ENCODE results near the gene C19orf47.

Gene C19orf47

DNA sequence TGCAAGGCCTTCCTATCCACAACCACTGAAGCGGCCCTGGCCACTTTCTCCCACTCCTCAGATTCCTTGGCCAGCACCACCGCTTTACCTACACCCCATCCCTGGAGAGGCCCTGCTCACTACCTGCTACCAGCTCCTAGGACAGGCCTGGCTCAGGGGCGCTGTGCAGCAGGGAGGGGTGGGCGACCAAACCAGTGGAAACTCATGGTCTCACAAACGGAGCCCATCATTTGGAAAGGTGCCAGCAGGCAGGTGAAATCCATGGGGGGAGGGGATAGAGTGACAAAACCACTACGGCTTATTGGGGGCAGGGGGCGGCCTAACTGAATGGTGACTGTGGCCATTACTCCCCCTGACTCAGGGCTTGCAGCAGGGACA is 27.6 kb downstream of the C19orf47 start:
- DNase-seq (ENCODE audit: low read depth in 2 of 2): no peak

GRCh38 chr19:40317338-40317737 is 30.9 kb downstream of the C19orf47 start:
- DNase-seq (ENCODE audit: low read depth in 2 of 2): no peak

- no peak for DNase-seq (ENCODE audit: low read depth in 2 of 2)
These were observed 32.3 kb downstream of the C19orf47 start for GRCh38 chr19:40315812-40316470.

- DNase-seq (ENCODE audit: low read depth in 2 of 2): no peak
These were observed 33.5 kb downstream of the C19orf47 start for GRCh38 chr19:40314656-40315055.

DNA sequence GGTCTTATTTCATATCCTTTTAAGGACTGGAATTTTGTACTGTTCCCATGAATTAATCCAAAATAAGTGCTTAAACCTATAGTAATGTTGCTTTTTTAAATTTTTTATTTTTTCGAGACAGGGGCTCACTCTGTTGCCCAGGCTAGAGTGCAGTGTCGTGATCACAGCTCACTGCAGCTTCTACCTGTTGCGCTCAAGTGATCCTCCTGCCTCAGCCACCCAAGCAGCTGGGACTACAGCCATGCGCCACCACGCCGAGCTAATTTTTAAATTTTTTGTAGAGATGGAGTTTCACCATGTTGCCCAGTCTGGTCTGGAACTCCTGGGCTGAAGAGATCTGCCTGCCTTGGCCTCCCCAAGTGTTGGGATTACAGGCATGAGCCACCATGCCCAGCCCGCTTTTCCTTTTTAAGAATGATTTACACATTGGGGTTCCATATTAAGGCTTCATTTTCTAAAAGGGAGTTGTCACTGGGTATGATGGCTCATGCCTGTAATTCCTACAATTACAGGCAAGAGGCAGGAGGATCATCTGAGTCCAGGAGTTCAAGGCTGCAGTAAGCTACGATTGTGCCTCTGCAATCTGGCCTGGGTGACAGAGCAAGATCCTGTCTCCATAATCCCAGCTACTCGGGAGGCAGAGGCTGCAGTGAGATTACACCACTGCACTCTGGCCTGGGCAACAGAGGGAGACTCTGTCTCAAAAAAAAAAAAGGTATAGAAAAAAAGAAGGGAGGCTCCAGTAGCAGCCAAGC is 34.8 kb downstream of the C19orf47 start:
- DNase-seq (ENCODE audit: low read depth in 2 of 2): no peak

DNA sequence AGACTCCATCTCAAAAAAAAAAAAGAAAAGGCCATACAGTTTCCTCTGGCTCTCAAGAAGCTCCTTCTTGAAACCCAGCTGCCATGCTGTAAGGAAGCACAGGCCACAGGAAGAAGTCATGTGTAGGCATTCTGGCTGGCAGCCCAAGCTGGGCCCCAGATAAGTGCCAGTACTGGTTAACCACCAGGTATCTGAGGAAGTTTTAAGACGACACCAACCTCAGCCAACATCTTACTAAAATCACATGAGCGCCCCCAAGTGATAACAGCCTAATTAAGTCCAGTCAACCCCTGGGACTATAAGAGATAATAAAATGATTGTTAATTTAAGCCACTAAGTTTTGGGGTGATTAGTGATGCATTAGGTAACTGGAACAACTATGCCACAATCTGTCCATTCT is 35.7 kb downstream of the C19orf47 start:
- DNase-seq (ENCODE audit: low read depth in 2 of 2): no peak

DNA sequence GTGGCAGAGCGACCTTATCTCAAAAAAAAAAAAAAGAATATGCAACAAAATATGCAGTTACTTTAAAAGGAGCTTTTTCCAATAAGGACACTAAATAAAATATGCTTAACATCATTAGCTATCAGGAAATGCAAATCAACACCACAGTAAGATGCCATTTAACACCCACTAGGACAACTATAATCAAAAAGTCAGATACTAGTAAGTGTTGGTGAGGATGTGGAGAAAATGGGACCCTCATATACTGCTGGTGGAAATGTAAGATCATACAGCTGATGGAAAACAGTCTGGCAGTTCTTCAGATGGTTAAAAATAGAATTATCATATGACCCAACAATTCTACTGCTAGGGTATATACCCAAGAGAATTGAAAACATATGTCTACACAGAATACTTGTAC is 38.5 kb downstream of the C19orf47 start:
- no peak for DNase-seq (ENCODE audit: low read depth in 2 of 2)

DNA sequence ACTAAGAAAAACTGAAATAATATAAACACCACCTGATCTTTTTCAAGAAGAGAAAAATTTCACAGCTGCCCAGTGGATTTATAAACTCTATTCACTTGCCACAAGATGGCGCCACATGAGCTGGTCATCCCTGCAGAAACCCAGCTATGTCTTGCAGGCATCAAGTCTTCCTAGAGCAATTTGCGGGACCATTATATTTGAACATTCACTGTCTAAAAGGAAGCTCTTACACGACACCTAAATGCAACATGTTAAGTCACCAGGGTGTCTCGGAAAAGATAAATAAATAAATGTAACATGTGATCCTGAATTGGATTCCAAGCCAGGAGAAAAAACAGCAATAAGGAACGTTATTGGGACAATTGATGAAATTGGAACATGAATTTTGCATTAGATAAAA is 42.8 kb downstream of the C19orf47 start:
- DNase-seq (ENCODE audit: low read depth in 2 of 2): peak; percentile 37 to 66

DNA sequence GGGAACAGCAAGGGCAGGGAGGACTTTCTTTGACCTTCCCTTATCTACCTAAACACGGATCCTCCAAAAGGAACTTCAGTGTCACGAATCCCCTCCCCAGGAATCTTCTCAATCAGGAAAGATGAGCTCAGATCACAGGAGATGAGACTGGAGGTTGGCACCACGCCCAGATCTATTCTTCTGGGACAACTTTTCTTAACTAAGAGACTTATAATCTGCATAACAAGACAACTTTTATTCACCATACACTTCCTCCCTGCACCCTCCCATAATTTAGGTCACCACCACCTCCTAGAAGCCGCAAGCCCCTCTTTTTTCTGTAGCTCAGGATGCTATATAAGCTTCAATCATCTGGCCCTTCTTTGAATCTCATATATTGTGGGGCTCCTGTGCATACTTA is 43.9 kb downstream of the C19orf47 start:
- DNase-seq (ENCODE audit: low read depth in 2 of 2): no peak

DNA sequence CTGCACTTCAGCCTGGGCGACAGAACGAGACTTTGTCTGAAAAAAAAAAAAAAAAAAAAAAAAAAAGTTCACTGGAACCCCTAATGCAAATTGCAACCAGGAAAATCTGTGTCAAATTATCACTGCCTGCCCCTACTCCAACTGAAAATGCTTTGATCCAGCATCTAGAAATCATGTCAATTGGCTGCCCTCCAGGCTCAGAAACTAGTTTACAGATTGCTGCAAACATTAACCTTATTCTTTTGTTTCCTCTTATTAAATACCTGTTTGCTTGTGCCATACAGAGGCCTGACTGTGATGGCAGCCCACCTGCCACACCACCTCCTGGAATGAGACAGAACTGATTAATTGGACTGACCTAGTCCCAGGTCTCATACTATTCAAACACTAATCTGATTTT is 44.4 kb downstream of the C19orf47 start:
- DNase-seq (ENCODE audit: low read depth in 2 of 2): no peak

DNA sequence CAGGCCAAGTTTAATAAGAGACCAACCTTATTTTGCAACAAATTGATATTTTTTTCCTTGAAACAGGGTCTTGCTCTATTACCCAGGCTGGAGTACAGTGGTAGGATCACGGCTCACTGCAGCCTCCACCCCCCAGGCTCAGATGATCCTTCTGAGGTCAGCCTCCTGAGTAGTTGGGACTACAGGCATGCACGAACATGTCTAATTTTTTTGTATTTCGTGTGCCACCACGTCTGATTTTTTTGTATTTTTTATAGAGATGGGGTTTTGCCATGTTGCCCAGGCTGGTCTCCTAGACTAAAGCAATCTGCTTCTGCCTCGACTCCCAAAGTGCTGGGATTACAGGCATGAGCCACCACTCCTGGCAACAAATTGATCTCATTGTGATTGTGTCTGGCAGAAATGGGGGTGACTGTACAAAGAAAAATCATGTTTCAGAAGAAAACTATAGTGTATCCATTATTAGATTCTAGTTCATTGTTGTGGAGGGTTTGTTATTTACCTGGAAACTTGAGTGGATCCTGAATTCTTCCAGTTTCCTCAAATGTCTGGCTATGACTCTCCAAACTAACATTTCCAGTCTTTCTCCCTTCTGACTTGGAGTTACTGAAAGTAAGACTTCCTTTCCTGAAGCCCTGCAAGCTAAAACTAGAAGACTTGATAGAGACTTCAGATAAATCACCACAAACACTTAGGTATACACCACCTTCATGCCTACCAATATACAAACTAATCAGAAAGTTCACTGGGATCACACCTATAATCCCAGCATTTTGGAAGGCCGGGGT is 45.8 kb downstream of the C19orf47 start:
- DNase-seq (ENCODE audit: low read depth in 2 of 2): no peak

DNA sequence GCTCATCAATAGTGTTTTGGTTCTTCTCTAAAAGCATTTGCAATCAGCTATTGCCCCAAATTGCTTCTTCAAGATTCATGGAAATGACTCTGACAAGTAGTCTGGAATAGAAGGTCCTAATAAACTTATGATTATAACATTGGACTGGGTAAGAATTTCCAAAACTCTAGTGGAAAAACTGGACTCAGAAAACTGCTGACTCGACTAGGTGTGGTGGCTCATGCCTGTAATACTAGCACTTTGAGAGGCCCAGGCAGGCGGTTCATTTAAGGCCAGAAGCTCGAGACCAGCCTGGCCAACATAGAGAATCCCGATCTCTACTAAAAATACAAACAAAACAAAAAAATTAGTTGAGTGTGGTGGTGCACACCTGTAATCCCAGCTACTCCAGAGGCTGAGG is 47.5 kb downstream of the C19orf47 start:
- DNase-seq (ENCODE audit: low read depth in 2 of 2): no peak

- no peak for DNase-seq (ENCODE audit: low read depth in 2 of 2)
These were observed 50.2 kb downstream of the C19orf47 start for GRCh38 chr19:40298026-40298425.

DNA sequence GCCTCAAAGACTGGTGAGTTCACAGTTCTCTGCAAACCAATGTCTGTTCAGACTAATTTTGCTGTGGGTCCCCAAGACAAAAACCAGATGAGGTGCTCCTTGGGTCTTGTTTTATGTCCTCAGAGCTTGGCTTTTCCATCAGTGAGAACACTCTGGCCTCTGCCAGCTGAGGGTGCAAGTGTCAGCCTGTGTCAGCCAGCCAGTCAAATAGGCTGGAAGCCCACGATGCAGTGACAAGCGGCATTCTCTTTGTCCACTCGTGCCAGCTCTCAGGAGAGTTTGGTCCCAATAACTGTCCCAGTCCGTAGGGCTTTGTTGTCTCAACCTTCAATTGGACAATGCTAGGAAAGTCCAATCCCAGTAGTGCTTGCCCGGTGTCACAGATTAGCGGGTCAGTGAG is 53.6 kb downstream of the C19orf47 start:
- DNase-seq (ENCODE audit: low read depth in 2 of 2): no peak

GRCh38 chr19:40286971-40287421 is 61.2 kb downstream of the C19orf47 start:
- DNase-seq (ENCODE audit: low read depth in 2 of 2): no peak

DNA sequence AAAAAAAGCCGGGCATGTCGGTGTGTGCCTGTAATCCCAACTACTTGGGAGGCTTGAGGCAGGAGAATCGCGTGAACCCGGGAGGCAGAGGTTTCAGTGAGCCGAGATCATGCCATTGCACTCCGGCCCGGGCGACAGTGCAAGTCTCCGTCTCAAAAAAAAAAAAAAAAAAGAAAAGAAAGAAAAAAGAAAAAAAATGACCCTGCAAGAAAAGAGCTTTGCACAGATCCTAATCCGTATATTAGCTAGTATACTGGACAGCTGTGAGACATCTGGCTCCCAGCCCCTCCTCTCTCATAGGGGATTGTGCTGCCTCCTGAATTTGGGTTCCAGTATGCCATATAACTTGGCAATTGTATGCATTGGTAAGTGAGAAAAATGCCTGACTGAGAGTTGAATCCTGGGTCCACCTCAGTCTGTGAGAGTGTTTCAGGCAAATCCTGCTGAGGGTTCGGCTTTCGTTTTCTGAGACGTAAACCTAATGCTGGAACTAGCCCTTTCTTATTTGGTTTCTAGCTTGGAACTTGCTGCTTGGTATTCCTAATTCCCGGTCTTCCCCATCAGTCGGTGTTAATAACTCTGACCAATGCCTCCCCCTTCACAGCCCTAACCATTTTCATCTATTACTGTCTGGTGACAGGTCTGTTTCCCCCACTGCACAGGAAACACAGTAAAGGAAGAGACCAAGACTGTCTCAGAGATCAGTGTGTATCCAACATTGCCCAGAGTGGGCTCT is 61.8 kb downstream of the C19orf47 start:
- DNase-seq (ENCODE audit: low read depth in 2 of 2): no peak

DNA sequence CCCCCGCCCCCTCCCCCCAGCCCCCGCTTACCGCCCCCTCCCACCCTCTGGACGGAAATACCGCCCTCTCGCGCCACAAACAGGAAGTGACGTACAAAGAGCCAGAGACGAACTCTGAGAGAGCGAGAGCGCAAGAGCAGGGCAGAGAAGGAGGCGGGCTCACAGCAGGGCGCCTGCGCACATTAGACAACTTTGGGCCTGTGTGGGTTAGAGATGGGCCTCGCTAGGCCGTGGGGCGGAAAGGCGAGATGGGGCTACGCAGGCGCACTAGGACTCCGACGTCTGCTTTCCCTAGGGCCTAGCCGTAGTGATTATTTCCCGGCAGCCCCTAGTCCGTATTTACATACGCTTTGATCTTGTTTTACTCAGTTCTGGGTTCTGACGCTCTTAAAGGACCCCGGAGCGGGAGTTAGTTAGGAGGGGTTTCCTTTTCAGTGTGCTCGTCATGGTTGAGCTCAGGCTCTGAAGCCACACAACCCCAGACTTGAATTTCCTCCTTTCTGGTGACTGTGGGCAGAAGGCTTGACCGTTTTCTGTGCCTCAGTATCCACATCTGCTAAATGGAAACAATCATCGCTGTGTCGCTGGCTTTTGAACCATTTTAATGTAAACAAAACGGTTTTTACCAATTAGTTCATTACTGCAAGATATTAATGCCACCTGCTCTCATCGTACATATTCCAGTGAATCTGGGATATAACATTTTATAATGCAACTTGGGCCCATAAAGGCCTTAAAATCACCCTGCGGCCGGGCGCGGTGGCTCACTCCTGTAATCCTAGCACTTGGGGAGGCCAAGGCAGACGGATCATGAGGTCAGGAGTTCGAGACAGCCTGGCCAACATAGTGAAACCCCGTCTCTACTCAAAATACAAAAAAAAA is 62.6 kb downstream of the C19orf47 start:
- DNase-seq (ENCODE audit: low read depth in 2 of 2): peak; percentile 94

DNA sequence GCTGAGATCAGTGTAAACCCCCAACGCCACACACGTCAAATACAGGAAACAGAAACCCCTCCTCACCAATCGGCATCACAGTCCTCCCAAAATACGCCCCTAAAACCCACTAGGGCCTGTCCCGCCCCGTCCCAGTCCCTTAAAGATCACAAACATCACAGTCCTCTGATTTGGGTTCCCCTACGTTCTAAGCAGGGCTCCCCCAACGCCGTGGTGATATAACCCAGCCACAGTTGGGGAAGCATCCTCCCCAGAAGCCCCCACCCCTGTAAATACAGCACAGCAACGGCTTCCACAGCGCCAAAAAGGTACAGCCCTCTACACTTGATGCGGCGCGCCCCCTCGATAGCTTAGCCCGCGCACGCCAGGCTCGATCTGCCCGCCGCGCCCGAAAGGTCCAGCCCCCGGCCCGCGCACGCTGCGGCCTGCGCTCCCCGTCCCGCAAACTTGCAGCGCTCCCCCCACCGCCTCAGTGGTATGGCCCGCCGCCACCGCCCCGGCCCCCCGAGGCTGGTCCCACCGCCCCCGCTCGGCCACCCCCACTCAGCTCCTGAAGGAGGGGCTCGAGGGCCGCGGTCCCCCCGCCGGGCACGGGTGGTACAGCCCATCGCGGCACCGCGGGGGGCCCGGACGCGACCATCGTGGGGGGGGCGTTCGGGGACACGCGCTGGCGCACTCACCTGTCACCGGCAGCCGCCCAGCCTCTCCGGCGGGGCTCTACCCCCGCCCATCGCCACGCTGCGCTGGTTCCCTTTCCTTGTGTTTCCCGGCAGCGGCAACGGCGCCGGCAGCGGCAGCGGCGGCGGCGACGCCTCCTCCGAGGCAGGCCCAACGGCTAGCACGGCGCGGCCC is 63.5 kb downstream of the C19orf47 start, which contains the start of gene AKT2:
AKT2 (minus strand) TSS at position 845 of the 852 bp plus-strand sequence. CDS start 20,078 bp downstream, outside the sequence.
- DNase-seq (ENCODE audit: low read depth in 2 of 2): peak; percentile 33 to 50

GRCh38 chr19:40284251-40284500 is 64.0 kb downstream of the C19orf47 start:
- no peak for DNase-seq (ENCODE audit: low read depth in 2 of 2)
